ENCODE measurements around the gene MACROD1.

The MACROD1 gene

DNA sequence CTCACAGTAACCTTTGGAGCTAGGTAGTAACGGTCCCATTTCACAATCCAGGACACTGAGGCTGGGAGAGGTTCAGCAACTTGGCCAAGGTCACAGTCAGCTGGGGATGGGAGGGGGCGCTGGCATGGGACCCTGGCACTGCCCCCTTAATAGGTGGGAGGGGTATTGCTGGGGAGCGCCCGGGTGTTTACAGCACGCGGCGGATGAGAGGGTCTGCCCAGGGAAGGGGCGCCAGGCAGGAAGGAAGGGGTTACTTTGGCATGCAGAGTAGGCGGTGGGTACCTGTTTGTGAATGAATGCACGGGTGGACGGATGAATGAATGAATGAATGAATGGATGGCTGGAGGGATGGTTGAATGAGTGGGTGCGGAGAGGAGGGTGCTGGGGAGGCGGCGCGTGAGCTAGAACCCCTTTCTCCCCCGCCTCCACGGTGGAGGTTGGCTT is 130.8 kb downstream of the MACROD1 start:
- DNase-seq (ENCODE audit: low read depth): no peak

DNA sequence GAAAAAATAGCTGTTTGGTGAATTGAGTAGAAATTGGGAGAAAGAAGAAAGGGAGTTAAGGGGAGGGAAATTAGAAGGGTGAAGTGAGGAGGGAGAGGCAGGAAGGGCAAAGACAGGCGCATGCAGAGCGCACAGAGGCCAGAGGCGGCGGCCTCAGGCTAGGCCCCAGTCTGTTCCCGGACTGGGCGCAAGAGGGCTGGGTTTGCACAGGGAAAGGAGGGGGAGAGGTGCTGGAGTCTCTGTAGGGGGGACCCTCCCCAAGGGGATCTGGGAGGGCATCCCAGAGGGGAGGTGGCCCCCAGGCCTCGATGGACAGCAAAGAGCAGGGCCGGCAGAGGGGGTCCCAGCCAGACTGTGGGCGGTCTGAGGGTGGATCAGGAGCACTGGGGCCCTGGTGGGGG is 131.5 kb downstream of the MACROD1 start:
- no peak for DNase-seq (ENCODE audit: low read depth)

DNA sequence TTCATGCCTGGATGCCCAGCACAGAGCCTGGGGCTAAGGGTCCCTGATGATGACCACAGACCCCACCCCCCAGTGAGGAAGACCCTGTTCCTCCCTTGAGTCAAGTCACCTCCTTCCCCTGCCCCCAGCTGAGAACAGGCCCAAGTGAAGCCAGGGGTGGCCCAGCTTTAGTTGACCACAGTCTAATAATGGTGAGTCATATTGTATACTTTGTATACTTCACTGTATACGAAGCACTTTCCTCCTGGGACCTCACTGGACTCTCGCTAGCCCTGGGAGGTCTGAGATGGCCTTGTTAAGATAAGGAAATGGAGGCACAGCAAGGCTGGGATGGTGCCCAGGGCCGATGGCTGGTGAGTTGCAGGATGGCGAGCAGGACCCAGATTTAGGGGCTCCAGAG is 133.9 kb downstream of the MACROD1 start:
- DNase-seq (ENCODE audit: low read depth): no peak

DNA sequence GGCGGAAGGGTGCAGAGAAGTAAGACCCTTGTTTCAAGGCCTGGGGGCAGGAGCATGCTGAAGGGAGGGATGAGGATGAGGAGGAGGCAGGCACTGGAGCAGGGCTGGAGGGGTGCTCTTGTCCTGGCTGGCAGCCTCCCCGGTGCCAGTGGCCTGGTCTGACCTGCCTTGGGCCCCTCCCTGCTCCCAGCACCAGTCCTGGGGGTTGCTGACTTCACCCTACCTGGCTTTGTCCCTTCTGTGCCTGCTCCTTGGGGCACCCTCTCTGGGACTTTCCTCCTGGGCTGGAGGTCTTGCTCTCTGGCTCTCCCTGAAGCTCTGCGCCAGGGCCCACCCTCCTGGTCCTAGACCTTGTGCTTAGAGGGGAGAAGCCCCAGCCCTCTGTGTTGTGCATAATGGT is 134.9 kb downstream of the MACROD1 start:
- DNase-seq (ENCODE audit: low read depth): no peak

DNA sequence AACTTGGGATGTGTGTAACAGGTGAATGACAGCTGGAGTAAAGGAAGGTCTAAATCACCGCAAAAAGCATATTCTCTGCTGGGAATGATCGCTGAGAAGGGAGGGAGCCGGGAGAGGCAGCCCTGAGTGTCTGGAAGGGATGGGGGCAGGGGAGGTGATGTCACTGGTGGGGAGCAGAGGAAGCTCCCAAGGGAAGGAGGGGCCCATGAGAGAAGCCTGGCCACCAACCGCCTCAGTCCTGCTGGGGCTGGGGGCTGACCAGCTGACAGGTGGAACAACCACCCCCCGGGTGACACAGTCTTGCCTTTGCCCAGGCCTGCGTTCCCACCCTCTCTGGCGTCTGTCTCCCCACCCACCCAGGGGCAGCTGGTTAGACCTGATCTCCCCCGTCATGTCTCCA is 136.1 kb downstream of the MACROD1 start:
- DNase-seq (ENCODE audit: low read depth): no peak

DNA sequence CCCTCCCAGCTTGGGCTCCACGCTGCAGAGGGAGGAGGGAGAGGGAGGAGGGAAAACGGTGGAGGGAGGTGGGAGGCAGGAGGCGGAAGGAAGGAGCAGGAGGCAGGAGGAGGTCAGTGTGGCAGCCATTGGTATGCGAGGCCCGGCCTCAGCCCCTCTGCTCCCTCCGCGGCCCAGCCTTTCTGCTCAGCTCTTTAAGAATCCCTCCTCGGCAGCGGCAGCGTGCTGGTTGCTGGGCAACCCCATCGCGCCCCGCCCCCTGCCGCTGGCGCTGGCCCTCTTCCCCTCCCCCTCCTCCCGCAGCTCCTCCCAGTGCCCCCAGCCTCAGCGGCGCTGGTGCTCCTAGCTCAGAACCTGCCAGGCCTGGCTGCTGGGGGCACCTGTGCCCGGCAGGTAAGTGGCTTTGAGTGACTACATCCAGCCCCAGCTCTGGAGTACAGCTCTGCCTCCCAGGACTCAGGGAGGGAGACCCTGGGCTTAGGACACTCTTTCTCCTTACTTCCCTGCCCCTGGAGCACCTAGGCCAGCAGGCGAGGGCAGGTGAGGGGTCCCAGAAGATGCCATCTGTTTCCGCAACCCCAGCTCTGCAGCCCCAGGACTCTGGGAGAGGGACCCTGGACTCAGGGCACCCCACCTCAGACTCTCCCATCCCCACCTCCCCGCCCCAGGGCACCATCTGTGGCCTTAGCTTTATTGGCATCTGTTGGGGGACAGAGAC is 137.4 kb downstream of the MACROD1 start:
- no peak for DNase-seq (ENCODE audit: low read depth)

DNA sequence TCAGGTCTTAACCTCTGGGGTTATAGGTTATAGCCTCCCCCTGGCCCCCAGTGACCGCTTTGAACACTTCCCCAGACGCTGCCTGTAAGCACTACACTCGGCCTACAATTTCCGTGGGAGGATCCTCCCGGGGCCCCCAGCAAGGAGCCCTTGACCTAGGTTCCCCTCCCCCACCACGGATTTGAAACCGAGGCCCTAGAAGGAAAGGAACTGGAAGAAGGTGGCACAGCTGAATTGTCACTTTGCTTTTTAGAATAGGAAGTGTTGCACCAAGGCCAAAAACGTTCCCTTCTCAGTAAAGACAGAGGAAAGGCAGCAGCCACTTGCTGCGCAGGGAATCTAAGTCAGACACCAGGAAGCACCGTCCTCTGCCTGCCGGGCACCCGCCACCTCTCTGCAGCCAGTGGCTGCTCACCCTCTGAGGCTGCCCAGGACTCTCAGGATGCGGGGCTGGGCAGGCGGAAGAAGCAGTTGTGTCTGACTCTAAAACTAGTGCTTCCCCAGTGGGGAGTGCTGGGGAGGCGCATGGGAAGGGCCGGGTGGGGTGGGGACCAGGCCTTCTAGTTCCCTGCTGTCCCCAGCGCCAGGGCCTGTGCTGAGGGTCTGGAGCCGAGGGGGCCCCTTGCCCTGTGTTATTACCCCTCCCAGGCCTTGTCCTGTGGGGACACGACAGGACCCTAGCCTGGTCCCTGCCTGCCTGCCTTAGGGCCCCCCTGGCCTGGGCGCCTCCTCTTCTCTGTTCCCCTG is 138.1 kb downstream of the MACROD1 start:
- no peak for DNase-seq (ENCODE audit: low read depth)

DNA sequence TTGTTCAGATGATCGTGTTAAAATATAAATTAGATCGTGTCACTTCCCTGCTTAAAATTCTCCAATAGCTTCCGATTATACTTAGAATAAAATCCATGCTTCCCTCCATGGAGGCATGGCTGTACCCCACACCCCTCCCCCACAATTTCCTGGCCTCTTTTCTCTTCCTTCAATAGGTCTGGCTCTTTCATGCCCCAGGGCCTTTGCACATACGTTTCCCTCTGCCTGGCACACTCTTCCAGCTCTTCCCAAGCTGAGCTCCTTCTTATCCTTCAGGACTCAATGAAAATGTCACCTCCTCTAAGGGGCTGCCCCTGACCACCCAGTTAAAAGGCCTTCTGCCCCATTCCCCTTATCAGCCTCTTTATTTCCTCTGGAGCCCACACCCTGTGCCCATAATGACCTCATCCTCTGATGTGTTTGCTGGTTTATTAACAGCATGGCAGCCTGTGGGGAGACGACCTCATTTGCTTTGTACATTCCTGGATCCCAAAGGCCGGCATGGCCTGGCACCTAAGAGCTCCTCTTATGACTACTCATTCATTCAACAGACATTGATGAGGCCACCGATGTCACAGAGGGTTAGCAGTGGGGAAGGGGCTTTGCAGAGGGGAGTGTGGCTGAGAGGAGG is 139.2 kb downstream of the MACROD1 start:
- no peak for DNase-seq (ENCODE audit: low read depth)

DNA sequence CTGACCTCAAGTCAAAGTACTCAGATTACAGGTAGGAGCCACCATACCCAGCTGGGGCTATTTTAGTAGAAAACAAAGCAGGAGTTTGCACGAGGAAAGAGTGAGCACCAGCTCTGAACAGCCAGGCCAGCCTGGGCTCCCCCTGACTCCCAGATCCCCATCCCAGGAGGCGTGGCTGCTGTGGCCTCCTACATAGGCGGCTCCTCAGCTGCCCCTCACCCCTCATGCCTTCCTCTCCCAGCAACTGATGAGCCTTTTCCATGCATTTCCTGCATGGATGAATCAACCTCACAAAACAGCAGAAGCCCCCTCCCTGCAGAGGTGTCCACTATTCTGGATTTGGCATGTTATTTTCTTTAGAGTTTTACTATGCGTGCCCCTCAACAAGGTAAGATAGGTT is 140.7 kb downstream of the MACROD1 start:
- DNase-seq (ENCODE audit: low read depth): no peak

DNA sequence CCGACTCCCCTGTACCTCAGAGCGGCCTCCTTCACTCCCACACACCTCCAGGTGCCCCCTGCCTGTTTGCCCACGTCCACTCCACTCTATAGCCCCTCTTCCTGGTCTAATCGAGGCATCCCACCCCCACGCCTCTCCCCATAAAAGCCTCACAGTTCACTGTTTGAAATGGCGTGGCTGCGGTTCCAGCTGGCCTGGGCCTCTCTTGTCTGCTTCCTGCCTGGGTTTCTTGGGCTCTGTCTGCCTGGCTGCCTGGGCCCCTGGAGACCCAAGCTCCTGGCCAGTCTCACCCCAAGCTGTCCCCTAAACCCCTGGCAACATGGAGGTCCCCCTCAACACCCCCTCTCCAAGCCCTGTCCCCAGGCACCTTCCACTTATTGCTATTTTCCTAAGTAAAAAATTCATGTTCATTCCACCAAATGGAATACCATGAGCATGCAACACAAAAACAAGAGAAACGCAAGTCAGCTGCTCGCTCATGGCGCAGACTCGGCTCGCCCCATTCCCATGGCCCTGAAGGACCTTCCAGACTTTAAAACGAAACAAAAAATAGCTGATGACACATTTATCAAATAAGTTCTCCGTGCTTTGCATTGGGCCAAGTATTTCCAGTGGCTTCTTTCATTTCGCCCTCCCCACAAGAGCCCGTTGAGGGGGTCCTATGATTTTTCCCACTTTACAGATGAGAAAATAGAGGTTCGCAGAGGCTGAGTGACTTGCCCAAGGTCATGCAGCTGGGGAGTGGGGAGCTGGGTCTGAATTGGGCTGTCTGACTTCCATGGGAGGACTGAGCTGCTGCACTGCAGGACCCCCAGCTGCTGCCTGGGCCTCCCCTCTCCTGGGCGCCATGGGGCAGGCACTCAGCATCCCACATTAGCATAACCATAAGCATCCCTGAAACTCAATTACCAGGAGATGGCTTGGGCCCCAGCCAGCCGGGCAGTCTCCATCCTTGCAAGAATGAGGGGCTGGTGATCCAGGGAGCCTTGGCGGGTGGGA is 141.9 kb downstream of the MACROD1 start:
- DNase-seq (ENCODE audit: low read depth): no peak

DNA sequence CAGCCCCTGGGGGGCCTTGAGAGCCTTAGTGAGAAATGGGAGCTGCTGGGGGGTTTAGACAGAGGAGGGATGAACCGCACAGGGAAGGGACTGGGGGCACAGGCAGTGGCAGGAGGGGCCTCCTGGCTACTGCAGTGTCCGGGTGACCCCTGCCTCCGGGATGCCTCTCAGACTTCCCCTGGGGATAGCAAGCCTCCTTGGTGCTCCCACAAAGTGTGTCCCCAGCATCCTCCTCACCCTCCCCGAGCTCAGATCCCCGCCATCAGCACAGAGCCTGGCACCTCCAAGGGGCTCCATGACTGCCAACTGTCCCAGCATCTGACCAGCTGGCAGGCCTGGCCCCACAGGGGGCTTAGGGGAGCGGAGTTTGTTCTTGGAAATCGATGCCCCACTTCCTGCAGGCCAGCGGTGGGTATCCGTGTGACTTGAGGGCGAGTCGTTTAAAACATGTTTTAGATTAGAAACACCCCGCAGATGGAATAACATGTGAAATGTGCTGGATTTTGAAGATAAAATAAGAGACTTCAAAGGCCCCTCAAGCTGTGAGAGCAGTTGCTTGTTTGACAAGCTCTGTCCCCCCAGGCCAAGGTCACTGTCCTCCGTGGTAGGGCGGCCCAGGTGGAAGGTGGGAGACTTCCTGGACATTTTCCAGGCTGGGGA is 143.7 kb downstream of the MACROD1 start:
- DNase-seq (ENCODE audit: low read depth): no peak

DNA sequence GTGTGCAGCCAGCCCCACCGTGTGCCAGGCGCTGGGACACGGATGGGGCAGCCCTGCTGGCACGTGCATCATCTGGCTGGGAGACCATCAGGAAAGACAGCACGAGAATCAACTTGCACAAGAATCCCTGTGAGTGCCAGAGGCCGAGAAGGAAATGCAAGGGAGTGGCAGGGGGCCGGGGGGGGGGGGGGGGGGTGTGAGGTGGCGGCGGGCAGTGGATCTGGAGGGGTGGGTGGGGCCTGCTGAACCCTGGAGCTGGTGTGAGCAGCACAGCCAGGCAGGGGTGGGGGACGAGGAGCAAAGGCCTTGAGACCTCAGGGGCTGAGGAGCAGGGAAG is 144.2 kb downstream of the MACROD1 start:
- no peak for DNase-seq (ENCODE audit: low read depth)

DNA sequence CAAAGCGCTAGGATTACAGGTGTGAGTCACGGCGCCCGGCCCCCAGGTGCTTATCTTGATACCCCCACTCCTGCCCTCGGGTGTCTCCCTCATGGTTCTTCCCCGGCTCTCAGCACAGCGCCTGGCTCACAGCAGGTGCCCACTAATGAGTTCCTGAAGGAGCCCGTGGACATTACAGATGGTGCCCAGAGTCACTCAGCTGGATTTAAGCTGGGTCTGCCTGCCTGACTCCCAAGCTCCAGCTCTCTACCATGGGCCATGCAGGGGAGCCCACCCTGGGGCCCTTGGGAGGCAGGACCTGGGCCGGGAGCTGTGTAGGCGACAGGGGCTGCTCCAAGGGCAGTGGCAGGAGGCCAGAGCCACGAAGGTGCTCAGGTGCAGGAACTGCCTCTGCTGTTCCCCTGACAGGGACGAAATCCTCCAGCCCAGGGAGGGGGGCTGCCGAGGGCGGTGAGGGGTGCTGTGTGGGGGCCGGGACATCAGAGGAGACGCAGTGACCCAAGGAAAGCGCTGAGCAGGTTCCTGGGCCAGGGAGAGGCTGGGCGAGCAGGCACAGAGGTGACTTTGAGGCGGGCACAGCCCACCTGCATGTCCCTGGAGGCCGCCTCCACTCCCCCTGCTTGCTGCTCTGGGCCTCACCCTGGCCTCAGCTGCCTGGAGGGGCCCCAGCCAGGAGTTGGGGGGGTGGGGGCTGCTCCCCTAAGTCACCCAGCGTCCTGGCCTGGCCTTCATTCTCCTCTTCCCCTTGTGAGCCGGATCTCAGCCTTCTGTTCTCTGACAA is 144.7 kb downstream of the MACROD1 start:
- DNase-seq (ENCODE audit: low read depth): no peak

DNA sequence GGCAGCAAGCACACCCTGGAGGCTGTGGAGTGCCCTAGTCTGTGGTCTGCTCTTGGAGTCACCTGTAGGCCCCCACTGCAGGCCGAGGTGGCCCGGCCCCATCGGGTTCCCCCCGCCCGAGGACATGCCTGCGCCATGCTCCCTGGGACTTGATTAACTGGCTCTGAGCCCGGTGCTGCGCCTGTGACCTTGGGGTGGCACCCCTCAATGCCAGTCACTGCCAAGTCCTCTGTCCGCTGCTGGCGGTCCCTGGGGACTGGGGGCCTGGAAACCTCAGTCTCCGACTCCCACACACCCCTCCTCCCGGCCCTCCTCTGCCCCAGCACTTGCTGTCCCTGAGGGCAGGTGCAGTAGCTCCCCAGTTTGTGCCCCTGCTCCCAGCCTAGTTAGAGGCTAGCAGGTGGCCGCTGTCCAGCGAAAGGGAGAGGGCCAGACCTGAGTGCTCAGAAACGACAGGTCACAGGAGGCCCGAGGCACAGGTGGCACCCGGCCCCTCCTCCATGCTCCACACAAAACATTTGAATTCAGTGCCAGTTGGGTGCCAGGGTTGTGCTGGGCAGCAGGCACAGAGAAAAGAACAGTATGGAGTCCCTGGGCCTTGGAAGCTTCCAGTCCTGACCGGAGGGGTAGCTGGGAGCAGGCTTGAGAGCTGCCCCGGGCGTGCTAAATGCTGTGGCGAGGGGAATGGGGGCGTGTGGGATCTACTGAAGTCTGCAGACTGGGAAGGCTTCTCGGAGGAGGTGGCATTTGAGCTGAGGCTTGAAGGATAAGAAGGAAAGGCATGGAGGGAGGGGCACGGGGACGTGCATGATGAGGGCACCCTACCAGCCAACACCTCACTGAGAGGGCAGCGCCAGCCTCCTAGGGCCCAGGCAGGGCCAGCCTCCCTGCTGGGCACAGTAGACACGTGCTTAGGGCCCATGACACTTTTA is 146.5 kb downstream of the MACROD1 start:
- no peak for DNase-seq (ENCODE audit: low read depth)

DNA sequence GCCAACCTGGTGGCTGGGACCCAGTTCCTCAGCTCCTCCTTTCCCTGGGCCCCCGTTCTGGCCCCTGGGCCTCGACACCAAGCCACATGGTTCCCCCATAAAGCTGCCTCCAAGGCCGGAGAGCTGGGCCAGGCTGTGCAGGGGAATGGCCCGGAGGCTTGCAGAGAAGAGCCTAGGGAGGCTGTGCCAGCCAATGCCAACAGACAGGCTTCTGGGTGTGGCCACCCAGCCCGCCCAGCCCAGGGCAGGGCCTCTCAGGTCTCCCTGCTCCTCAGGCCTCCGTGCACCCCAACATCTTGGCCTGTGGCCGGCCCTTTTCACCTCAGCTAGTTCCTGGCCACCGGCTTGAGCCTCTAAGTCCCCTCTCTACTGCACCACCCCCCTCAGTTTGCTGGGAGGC is 147.6 kb downstream of the MACROD1 start:
- no peak for DNase-seq (ENCODE audit: low read depth)

DNA sequence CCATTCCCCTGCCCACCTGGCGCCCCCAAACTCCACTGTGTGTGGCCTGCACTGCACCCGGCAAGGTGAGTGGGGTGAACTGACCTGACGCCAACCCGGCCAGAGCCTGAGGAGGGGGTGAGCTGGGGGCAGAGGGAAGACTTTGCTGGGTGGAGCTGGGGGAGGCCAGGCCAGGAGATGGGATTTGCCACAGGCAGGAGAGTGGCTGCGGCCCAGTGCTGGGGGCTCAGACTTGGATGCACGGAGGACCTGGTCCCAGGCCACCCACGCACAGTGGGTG is 148.0 kb downstream of the MACROD1 start:
- no peak for DNase-seq (ENCODE audit: low read depth)

DNA sequence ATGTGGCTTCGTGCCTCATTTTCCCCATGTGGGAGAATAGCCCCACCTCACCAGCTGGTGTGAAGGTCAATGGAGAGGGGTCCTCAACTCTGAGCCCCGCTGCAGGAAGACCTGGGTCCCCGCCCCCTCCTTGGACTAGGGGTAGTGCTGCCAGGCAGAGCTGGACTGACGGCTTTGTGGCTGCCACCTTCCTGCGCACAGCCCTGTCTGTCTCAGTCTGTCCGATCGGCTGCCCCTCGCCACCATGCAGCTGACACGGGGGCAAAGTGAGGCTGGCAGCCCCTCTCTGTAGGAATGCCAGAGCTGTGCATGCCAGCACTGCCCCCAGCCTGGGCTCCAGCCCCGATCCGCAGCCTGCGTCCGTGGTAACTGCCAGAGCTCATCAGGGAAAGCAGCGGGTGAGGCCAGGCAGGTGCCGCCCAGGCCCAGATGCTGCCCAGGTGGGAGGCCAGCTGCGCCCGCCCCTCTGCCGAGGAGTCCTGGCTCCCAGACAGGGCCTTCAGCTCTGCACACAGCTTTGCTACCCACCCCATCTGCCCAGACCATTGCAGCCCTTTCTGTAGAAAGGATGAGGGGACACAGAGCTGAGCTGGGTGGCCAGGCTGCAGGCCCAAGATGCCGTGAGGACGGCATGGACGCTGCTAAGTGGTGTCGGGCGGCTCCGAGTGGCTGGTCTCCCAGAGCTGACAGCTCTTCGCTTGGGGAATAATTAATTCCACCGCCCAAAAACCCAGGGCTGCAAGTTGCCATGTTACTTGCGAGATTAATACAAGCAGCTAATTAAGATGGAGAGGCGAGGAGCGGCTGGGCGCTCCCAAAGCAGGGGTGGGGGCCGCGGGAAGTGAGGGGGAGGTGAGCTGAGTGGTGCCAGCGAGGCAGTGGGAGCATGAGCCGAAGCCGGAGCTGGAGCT is 149.7 kb downstream of the MACROD1 start:
- no peak for DNase-seq (ENCODE audit: low read depth)

DNA sequence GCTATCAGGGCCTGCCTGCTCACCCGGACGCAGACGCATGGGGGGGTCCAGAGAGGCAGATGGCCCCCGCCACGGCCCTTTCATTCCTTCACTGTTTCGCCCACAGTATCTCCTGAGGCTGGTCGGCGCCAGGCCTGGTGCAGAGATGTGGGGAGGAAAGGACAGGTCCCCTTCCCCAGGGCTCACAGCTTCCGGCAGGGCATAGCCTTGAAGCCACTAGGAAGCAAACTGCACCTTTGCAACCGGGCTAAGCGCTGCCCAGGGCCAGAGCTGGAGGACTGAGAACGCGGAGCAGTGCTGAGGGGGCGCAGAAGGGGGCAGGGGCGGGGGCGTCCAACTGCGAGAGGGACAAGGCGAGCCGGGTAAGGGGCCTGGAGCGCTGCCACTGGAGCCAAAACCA is 150.4 kb downstream of the MACROD1 start:
- DNase-seq (ENCODE audit: low read depth): no peak

DNA sequence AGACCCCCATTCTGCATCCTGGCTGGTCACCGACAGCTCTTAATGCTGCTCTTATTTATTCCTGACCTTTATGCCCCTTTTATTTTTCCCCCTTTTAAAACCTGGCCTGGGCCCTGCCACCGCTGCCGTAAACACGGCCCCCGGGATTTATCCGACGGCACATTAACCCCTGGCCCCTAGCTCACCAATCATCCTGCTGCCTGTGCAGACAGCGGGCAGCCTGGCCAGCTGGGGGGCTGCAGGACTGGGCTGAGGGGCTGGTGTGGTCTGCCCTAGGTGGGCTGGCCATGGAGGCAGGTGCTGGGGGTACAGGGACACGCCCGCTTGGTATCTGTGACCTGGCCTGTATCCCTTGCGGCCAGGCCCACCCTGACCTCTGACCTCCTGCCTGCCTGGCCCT is 151.6 kb downstream of the MACROD1 start:
- no peak for DNase-seq (ENCODE audit: low read depth)

Data from stimulated activated CD8-positive, alpha-beta memory T cell treated with anti-CD3 and anti-CD28 coated beads, Interleukin-15, amount 100 ng/mL, for 24 hours (primary cell).